HG02970 (cell line): ENCODE data around the gene ZNF804B.
"Not testable (repeated sequence)": the region's sequence is repeated elsewhere in the genome, so short reads cannot be mapped to it uniquely, and the experiment has no call there.

Source experiments
- ATAC-seq: cut with Tn5 transposase; IDR thresholded peaks from one replicate; pipeline ENCODE4 v1.9.1; 2021; ENCODE audit warnings: mild to moderate bottlenecking, moderate library complexity, moderate number of reproducible peaks; ENCODE audit not compliant: unreplicated experiment, low FRiP score

The ZNF804B gene

GRCh38 chr7:89228688-89229171 lies 469.2 kb downstream of the ZNF804B start:
- ATAC-seq, result not testable (repeated sequence)

DNA sequence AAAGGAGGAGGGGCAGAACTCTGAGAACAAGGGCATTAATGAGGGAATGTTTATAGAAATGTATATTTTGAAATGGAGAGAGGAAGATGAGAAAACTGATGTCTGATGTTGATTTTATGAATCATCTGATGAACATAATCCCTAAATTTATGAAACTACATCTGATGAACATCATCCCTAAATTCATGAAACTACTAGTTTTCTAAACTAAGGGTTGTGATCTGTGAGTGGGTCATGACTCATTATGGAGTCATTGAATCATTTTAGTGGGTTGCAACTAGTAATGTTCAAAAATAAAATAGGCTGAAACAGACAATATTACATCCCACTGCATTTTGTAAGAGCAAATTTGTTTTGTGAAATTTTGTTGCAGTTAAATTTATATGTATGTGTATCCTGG lies 478.7 kb downstream of the ZNF804B start:
- no peak for ATAC-seq

DNA sequence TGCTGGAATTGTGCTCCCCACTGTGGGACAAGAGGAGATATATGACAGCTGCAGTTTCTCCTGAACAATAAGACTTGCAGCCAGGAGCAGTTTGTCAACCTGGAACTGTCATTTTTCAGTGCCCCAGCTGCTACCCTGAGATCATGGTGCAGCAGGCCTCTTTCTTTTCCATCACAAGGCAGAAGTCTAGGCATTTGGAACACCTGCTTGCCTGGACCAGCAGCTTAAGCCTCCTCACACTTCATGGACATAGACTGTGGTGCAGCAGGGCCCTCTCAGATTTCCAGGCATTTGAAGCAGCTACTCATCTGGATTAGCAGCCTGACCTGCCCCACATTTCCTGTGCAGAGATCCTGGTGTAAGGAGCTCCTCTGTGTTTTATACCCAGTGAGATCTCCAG lies 486.7 kb downstream of the ZNF804B start:
- ATAC-seq, result no peak

GRCh38 chr7:89247207-89247606 lies 487.7 kb downstream of the ZNF804B start:
- ATAC-seq, result no peak

DNA sequence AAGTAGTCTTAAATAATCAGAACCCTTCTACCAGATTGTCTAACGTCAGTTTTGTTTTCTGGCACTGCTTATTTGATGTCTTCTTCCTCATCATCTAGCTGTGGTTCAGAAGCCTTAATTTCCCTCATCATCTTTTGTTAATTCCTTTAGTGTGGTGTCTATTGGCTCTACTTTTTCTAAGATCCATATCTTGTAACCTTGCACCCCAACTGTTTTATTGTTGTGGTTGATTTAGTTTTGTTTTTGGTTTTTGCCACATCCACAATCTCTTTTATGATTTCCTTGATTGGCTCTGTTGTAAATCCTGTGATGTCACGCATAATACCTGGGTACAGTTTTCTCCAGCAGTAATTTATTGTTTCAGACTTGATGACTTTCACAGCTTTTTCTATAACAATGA lies 499.6 kb downstream of the ZNF804B start:
- ATAC-seq, result no peak

- no peak for ATAC-seq
Observed at GRCh38 chr7:89264126-89264525, 504.6 kb downstream of the ZNF804B start.

- no peak for ATAC-seq
Observed at GRCh38 chr7:89265631-89266030, 506.1 kb downstream of the ZNF804B start.

GRCh38 chr7:89283302-89283701 lies 523.8 kb downstream of the ZNF804B start:
- ATAC-seq, result no peak

DNA sequence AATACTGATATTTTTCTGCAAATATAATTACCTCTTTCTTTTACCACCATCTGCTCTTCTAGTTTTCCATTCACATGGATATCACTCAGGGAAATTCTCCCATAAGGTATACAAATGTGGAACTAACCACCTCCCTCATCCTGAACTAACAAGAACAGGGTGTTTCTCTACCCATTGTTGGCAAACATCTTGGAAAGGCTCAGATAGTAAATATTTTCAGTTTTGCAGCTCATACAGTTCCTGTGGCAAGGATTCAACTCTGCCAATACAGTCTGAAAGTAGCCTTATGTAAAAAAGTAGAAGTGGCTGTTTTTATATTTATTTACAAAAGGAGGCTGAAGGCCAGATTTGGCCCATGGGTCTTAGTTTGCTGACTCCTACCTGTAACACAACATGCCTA lies 549.0 kb downstream of the ZNF804B start:
- ATAC-seq, result no peak

GRCh38 chr7:89311886-89312285 lies 552.4 kb downstream of the ZNF804B start:
- no peak for ATAC-seq

DNA sequence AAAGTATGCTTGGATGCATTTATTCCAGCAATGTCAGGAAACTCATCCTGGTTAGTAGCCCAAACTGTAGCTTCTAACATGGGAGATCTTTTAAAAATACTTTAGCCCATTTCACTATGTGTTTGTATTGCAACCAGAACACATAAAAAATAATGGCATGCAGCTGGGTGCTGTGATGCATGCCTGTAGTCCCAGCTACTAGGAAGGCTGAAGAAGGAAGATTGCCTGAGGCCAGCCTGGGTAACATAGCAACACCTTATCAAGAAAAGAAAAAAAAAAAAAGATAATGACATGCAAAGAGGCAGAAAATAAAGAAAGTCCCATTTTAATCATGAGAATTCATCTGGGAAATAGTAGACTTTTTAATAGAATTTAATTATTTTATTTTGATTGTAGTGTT lies 553.1 kb downstream of the ZNF804B start:
- ATAC-seq, result no peak

DNA sequence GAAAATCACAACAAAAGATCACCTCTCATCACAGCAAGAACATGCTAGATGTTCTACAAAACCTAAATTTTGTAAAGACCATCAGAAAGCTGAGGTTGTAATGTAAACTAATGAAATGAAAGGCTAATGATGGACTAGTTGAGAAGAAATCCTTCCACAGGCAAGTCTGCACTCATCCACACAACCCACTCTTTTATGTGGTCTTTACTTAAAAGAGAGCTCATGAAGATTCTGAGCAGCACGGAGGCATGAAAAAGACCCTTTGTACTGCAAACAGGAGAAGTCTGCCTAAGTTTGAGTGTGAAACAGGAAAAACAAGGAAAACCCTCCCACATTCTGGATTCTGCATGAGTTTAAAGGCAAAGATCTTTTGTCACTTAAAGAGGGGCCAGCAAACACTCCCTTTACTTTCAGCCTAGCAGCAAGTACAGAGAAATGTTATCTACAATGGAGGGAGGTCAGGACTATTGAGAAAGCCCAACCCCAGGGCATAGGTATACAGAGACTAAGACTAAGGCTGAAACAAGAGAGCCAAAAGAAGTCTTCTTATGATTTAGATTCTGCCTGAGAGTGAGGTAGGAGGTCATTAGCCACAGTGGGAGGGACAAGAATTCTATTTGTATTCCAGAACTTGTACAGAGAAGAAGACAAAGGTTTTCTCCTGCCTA lies 557.2 kb downstream of the ZNF804B start:
- no peak for ATAC-seq

DNA sequence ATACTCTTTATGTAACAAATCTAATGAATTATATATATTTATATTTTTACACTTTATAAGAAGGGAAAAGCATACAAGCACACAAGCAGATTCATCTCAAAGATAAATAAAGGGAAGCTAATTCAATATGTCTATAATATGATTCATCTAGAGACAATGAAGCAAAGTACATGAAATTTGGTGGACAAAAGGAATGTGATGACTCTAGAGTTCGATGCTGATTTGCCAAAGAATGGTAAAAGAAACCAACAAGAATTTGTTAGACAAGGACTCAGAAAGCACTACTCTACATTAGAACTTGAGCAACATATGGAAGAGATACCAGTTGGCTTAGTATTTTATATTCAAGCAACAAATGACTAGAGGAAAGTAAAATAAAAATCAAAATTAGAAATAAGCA lies 572.5 kb downstream of the ZNF804B start:
- no peak for ATAC-seq

- ATAC-seq, result no peak
Observed at GRCh38 chr7:89334797-89335196, 575.3 kb downstream of the ZNF804B start.

DNA sequence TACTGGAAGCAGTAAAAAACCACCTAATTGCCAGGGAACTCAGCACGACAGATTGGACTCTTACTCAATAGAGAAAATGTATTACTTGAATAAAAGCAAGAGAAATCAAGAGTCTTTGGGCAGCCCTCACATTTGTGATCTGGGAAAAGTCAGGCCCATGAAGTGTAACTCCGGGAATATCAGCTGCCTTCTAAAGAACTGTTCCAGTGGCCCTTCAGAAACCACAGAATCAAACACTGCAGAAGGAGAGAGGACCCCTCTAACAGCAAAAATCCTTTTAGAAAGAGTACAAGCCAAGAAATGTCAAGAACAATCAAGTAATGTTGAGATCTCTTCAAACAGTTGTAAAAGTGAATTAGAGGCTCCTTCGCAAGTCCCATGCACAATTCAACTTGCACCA lies 576.0 kb downstream of the ZNF804B start:
- no peak for ATAC-seq

DNA sequence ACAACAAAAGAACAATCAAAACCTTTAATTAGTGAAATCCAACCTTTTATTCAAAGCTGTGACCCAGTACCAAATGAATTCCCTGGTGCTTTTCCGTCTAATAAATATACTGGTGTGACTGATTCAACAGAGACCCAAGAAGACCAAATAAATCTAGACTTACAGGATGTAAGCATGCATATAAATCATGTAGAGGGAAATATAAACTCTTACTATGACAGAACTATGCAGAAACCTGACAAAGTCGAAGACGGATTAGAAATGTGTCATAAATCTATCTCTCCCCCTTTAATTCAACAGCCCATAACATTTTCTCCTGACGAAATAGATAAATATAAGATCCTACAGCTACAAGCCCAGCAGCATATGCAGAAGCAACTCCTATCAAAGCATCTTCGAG lies 576.6 kb downstream of the ZNF804B start:
- no peak for ATAC-seq

DNA sequence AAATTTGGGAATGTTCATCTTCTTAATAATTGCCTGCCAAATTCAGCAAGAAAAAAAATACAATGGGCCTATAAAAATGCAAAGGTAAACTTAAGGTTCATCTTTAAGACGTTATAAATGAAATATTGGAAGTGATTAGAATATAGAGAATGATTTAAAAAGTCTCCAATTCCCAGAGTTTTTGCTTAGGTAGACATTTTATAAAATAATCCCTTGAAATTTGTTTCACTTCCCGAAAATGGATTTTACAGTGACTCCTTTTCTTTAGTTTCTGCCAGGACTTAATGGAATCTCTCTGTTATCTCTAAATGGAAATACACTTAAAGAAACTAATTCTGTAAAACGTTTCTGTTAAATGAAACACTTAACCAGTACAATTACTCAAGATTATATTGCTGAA lies 580.2 kb downstream of the ZNF804B start:
- ATAC-seq, result no peak

- ATAC-seq, result no peak
Observed at GRCh38 chr7:89357121-89357520, 597.6 kb downstream of the ZNF804B start.

DNA sequence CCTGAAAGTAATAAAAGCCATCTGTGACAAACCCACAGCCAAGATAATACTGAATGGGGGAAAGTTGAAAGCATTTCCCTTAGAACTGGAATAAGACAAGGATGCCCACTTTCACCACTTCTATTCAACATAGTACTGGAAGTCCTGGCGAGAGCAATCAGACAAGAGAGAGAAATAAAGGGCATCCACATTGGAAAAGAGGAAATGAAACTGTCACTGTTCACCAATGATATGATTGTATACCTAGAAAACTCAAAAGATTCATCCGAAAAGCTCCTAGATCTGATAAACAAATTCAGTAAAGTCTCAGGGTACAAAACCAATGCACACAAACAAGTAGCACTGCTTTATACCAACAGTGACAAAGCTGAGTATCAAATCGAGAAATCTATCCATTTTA lies 617.7 kb downstream of the ZNF804B start:
- no peak for ATAC-seq

DNA sequence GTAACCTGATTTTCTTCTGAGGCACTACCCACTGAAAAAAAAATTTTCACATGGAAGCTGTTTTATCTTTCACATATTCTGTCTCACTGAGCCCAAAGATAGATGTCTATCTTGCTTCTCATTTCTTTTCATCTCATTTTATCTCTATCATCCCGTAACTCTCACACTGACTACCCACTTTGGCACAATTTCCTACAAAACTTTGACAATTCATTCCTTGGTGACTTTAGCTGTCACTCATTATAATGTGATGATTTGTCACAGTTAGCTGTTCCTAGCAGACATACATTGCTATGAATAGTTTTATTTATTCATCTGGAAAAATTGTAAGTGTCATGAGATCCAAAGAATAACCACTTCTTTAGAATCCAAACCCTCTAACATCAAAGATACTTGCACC lies 625.9 kb downstream of the ZNF804B start:
- no peak for ATAC-seq
